GM12801 (cell line): Measurements from ENCODE around the gene SLC44A2.

Experiments
- CTCF ChIP-seq: IDR thresholded peaks from one replicate; pipeline ENCODE4 v1.5.1; 2011; ENCODE audit warnings: control low read depth; ENCODE audit not compliant: insufficient read length; ENCODE audit errors: extremely low read depth

SLC44A2 gene

GRCh38 chr19:10603873-10604459 is 21.4 kb upstream of the SLC44A2 start:
- no peak for TF ChIP-seq CTCF

- TF ChIP-seq CTCF, result no peak
Measured at GRCh38 chr19:10604460-10604980, 20.8 kb upstream of the SLC44A2 start.

GRCh38 chr19:10611907-10612306 is 13.4 kb upstream of the SLC44A2 start:
- no peak for TF ChIP-seq CTCF

DNA sequence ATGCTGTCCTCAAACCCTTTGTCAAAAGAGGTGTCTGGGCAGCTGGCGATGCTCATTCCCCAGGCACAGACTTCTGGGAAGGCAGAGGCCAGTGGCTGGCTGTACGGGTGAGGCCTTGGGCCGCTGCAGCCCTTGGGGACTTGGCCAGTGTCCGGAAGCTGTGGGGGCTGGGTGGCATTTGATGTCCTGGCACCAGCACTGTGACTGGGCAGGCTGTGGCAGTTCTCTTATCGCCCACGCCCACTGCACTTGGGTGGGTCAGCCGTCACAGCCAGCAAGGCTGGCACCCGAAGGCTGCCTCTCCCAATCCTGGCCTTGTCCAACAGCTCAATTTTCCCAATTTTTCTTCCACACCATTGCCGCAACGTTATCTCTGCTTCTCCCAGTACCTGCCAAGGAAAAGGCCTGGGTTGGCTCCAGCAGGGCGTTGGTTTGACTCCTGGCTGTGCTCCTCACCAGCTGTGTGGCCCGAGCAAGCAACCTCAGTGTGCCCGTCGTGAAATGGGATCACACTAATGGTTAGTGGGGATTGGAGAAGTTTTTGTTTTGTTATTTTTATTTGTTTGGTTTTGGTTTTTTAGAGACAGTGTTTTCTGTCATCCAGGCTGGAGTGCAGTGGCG is 12.7 kb upstream of the SLC44A2 start:
- TF ChIP-seq CTCF, result no peak

DNA sequence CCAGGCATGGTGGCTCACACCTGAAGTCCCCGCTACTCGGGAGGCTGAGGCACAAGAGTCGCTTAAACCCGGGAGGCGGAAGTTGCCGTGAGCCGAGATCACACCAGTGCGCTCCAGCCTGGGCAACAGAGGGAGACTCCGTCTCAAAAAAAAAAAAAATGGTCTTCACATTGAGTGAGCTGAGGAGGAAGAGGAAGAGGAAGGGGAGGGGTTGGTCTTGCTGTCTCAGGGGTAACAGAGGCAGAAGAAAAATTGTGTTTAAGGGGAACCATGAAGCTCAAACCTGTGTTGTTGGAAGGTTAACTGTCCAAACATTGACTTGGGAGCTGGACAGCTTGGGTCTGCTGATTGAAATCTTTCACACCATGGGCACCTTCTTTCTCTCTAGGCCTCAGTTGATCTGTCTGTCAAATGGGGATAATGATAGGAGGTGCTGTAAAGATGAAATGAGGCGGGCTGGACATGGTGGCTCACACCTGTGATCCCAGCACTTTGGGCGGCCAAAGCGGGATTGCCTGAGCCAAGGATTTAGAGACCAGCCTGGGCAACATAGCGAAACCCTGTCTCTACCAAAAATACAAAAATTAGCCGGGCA is 9.8 kb upstream of the SLC44A2 start:
- TF ChIP-seq CTCF, result no peak

GRCh38 chr19:10617409-10618121 is 7.8 kb upstream of the SLC44A2 start:
- no peak for TF ChIP-seq CTCF

DNA sequence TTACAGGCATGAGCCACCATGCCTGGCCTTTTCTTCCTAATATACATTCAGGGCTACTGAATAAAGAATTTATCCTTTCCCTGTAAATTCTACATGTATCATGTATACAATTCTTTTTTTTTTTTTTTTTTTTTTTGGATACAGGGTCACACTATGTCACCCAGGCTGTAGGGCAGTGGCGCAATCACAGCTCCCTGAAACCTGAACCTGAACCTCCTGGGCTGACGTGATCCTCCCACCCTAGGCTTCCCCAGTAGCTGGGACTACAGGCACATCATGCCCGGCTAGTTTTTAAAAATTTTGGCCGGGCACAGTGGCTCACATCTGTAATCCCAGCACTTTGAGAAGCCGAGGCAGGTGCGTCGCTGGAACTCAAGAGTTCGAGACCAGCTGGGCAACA is 6.5 kb upstream of the SLC44A2 start:
- no peak for TF ChIP-seq CTCF
